IPS-11a (cell line): ENCODE results near the gene PFDN6.
A peak's percentile ranks its signal among the peaks of the same experiment; 100 is the strongest.

Experiments used
- H3K4me3 ChIP-seq: one replicate; pipeline ENCODE4 v1.5.1; 2013; ENCODE audit warnings: low read depth, low read length, control low read depth

The PFDN6 gene

DNA sequence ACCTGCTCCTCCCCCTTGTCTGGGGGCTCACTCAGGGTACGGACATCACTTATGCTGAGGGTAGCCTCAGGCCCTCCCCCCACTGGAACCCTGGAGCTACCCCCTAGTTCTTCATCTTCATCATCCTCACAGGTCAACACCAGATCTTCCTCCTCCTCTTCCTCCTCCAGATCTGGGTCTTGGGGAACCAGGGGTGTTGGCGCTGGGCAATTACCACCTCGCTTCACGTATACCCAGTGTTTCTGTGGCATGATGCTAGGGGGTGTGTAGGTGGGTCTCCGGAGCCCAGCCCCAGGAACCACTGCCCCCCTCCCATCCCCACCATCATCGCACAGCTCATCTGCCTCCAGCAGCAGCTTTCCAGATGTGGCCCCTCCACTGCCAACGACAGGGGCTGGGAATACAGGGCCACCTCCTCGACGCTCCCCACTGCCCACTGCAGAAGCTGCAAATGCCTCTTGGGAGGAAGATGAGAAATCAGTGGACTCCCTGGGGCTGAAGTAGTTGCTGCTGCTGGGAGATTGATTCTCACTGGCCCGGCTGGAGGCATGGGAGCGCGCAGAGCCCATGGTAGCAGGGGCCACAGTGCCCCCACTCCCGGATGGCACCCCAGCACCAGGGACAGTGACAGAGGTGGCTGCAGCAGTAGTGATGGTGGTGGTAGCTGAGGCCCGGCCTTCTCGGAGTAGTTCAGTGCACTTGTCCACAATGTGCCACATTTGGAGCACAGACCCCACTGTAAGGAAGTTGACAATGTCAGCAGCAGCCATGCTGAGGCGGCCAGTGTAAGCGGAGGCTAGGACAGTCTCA lies 26.6 kb downstream of the PFDN6 start:
- no peak overlapping the region for H3K4me3 ChIP-seq

DNA sequence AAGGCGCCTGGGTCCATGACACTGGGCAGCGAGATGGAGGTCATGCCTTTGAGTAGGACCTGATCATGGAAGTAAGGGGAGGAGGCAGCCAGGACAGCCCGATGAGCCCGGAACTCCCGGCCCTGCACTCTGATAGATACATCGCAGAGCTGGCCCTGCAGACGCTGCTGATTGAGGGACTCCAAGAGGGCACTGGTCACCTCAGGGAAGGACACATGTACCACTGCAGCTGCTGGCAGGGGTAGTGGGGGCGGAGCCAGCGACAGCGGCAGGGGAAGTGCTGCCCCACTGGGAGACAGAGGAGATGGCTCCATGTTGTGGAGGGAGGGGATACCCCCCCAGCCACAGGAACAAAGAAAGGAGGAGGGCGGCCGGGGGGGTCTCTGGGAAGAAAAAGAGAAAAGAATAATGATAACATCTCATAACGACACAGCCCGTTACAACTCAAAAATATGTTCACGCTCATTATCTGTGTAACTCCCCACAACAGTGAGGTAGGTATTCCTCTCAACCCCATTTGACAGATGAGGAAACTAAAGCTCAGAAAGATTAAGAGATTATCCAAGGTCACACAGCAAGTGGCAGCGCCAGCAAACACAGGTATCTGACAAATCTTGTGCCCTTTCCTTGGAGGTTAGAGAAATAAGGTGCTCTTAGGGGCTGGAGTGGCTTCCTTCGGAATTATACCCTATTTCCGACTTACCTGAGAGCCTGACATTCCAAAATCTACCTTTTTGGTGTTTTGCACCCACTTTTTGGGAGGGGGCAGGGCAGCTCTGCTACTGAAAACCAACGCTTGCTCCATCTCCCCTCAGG lies 27.4 kb downstream of the PFDN6 start:
- H3K4me3 ChIP-seq, result peak overlapping the region; percentile 22

DNA sequence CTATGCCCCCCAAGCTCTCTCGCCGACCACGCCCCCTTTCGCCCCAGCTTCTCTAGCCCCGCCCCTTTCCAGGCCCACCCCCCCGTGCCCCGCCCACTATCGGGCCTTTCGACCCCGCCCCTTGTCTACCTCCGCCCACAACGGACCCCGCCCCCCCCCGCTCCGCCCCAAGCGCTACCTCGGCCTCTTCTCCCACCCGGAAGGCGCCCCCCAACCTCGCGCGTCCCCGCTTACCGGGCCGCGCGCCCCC lies 27.9 kb downstream of the PFDN6 start:
- H3K4me3 ChIP-seq, result peak overlapping the region; percentile 22

DNA sequence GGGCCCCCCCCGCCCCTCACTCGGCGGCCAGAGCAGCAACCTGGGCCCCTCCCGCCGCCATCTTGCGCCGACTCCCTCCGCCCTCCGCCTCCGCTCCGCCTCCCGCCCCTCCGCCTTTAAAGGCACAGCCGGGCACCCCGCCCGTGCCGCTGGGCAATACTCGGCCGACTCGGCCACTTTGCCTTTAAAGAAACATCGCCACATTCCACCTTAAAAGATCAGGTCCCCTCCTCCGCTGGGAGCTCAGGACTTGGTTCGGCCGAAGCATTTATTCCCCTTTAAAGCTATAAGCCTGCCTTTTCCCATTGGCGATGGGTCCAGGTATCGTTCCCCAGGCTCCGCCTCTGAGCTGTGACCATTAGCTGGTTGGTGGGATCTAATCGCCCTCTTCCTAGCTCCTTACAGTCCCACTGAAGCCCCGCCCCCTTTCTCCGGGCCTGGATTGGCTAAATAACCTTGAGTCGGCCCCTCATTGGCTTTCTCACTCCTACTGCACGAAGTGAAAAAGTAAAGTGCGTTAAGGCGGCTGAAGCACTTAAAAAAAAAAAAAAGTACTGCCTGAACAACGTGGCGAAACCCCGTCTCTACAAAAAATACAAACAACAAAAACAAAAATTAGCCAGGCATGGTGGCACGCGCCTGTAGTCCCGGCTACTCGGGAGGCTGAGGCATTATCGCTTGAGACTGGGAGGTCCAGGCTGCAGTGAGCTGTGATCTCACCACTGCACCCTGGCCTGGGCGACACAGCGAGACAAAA lies 28.4 kb downstream of the PFDN6 start, which contains the start of gene ZBTB22:
TSS of gene ZBTB22 (minus strand) at position 76 of the 757 bp plus-strand sequence. CDS start 828 bp downstream, outside the sequence.
- H3K4me3 ChIP-seq, result peak within 1 kb of the TSS; percentile 55

DNA sequence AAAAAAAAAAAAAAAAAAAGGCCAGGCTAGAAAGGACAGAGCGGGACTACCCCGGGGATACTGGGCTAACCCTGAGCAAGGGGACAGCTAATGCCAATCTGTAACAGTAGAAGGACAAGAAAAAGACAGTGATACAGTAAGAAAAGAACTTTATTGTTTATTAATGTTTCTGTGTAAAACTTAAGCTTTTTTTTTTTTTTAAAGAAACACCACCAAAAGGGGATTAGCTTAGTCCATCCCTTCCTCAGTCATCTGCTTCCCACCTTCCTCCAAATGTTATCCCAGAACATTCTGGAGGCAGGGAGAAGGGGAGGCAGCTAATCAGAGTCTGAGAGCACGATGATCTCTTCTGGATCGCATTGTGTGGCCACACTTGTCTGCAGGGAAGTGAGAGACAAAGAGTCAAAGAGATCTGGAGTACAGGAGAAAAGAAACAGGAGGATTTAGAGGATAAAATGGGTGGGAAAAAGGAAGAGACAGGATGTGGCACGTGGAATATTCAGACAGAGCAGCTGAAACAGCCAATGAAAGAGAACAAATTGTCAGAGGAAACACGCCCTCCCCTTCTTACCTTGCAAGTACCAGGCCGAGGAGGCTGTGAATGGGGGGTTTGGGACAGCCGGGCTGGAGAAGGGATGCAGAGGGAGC lies 29.1 kb downstream of the PFDN6 start:
- H3K4me3 ChIP-seq, result no peak overlapping the region

DNA sequence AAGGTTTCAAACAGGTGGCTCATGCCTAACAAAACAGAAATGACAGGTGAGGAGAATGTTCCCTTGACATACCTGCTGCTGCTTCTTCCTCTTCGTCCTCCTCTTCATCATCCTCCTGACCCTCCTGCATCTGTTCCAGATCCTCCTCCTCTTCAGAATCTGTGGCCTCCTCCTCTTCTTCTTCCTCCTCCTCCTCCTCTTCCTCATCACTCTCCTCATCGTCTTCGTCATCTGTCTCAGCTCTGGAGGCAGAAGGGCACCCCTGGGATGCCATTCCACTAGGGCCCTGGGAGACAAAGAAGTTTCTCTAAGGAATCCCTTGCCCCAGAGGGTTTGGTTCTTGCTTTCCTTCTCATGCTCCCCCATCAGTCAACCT lies 30.5 kb downstream of the PFDN6 start:
- no peak overlapping the region for H3K4me3 ChIP-seq

DNA sequence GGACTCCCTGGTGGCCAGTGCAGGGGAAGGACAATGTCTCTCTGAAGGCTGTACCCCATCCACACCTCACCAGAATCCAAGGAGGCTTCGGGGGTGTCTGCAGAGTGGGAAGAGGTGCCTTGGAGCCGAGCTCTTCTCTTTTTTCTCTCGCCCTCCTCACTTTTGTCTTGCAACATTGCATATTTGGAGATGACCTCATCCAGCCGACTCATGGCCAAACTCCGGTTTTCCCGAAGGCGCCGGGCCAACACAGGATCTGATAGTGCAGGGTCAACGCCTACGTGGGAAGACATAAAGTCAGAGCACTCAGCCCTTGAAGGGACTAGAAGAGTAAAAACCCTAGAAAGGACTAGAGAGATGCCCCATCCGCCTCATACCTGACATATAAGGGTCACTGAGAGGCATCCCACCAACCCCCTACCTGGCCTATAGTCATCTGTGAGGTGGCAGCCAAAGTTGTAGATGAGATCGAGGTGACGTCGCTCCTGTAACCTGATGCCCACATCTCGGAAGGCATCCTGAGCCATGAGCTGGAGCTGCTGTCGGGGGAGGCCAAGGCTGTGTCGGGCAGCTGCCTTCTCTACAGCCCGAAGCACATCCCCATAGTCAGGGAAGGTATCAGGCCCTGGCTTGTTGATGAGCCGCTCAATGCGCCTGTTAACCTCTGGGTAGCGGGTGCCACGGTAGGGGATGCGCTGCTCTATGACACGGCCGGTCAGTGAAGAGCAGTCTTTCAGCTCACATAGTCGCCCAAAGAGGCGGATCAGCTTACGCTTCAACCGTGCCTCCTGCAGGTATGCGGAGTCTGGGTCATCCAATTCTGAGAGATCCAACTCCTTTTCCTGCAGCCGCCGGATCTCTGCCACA lies 31.1 kb downstream of the PFDN6 start:
- H3K4me3 ChIP-seq, result no peak overlapping the region

DNA sequence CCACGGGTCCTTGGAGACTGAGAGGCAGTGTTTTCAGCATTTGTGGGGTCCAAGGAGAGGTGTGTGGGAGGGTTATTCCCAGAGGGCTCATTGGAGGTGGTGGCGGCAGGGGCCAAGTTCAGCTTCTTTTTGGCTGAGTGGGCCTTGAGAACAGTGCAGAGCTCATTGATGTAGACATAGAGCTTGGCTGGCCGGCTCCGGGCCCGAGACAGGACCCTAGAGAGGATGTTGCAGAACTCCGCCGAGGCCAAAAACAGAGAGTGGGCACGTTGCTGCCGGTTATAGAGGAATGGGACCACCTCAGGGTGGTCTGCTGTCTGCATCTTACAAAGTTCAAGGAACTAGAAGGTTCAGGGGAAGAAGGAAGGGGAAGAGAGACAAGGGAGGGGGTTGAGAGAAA lies 31.8 kb downstream of the PFDN6 start:
- H3K4me3 ChIP-seq, result no peak overlapping the region

DNA sequence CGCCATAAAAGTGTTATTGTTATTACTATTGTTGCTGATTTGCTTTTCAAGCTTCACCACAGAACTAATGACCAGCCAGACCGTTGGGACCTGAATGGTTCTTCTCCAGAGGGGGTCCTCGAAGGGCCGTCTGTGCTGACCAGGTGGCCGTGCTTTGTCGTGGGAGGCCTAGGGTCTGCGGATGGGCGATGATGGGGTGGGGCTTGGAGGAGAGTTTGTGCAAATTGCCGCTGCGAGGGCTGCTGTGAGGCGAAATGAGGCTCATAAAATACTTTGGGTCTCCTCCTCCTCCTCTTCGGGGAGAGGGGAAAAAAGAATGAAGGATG lies 34.2 kb downstream of the PFDN6 start:
- H3K4me3 ChIP-seq, result peak overlapping the region; percentile 85

DNA sequence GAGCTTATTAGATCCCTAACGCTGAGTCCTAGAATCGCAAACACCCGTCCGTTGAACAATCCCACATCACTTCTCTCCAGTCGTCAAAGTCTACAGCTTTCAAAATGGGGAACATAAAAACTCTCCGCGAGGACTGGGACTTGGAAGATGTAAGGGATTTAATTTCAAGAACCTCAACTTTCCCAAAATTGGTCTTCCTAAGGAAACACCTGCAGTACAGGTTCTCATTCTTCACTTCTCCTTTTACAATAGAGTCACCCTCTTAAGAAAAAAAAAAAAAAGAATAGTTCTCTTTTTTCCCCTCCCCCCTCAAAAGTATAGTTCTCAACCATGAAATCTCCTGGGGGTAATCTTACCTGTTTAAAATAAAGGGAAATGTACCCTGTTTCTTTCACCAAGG lies 34.7 kb downstream of the PFDN6 start:
- peak overlapping the region; percentile 85 for H3K4me3 ChIP-seq

DNA sequence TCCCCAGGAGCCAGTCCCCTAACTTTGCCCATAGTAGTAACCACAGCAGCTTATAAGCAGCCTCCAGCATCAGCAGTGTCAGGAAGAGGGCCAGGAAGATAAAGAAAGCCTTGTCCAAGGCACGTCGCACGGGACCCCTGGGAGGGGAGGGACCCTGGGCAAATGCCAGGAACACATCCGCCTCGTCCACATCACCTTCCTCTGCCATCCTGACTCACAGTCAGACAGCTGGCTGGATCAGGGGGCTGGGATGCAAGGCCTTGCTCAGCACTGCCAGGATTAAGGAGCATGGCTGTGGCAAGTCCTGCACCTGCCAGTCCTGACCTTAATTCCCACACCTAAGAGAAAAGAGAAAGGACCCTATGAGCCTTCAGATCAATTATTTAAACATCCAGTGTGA lies 39.7 kb downstream of the PFDN6 start:
- H3K4me3 ChIP-seq, result no peak overlapping the region

DNA sequence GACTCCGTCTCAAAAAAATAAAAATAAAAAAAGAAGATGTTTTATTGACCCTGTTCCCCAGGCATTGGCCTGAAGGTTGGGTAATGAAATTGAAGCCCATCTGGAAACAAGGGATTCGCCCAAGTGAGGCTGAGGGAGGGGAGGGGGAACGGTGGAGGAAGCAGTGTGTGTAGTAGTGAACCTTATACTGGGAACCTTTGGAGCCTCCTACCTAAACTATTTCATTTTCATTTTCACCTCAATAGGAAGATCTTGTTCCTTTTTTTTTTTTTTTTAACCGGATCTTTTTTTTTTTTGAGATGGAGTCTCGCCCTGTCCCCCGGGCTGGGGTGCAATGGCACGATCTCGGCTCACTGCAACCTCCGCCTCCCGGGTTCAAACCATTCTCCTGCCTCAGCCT lies 41.3 kb downstream of the PFDN6 start:
- H3K4me3 ChIP-seq, result no peak overlapping the region

DNA sequence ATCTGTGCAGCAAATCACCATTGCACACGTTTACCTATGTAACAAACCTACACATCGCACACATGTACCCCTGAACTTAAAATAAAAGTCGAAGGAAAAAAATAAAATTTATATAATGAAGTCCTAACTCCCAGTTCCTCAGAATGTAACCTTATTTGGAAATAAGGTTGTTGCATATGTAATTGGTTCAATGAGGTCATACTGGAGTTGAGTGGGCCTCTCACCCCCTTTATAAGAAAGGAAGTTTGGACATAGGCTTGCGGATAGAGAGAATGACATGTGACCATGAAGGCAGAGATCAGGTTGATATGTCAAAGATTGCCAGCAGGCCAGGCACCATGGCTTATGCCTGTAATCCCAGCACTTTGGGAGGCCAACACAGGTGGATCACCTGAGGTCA lies 44.3 kb downstream of the PFDN6 start:
- H3K4me3 ChIP-seq, result no peak overlapping the region

DNA sequence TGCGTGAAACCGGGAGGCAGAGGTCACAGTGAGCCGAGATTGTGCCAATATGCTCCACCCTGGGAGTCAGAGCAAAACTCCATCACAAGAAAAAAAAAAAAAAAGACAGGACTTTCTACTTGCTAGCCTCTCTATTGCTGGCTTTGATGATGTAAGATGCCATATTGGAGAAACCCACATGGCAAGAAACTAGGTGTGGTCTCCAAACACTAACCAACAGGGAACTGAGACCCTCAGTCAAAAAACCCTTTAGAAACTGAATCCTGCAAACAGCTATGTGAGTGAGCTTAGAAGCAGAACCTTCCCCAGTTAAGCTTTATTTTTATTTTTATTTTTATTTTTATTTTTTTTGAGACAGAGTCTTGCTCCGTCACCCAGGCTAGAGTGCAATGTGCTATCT lies 46.5 kb downstream of the PFDN6 start:
- H3K4me3 ChIP-seq, result no peak overlapping the region

DNA sequence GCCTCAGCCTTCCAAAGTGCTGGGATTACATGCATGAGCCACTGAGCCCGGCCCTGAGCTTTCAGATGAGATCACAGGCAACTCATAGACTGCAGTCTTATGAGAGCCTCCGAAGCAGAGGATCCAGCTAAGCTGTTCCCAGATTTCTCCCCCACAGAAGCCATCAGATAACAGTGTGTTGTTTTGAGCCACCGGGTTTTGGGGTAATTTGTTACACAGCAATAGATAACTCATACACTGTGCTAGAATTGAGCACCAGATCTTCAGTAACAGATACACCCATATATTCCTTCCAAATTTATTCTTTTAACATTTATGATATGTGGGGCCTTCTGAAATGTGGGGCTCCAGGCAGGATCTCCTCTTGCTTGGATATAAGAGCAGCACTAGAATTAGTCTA lies 47.1 kb downstream of the PFDN6 start:
- no peak overlapping the region for H3K4me3 ChIP-seq

DNA sequence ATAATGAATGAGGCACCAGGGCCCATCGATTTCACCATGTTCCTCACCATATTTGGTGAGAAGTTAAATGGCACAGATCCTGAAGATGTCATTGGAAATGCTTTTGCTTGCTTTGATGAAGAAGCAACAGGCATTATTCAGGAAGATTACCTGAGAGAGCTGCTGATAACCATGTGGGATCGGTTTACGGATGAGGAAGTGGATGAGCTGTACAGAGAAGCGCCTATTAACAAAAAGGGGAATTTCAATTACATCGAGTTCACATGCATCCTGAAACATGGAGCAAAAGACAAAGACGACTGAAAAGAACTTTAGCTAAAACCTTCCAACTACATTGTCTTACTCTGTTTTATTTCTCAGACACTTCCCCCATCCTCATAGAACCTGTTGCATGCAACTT lies 49.8 kb downstream of the PFDN6 start:
- H3K4me3 ChIP-seq, result no peak overlapping the region
